Coronary artery (tissue), 2 donors: ENCODE measurements around the gene VPS35L.

Source experiments
- DNase-seq: peaks from one replicate; pipeline ENCODE4 v3.0.0-alpha.2; 2017; ENCODE audit warnings: low spot score
- H3K27ac ChIP-seq, 2 donors: fragments of 200-600 bp; sonication (generic); one replicate each; pipeline ENCODE4 v1.5.1; 2016 to 2019
- H3K4me3 ChIP-seq: fragments of 200-600 bp; sonication (generic); 2 replicates; pipeline ENCODE4 v1.5.1; 2016; ENCODE audit warnings: mild to moderate bottlenecking, moderate library complexity
- TF ChIP-seq, protein P1 (sequence below): fragments of 200-600 bp; sonication (generic); IDR thresholded peaks from one replicate; pipeline ENCODE4 v1.5.1; 2019; ENCODE audit warnings: antibody characterized with exemption

The VPS35L gene

DNA sequence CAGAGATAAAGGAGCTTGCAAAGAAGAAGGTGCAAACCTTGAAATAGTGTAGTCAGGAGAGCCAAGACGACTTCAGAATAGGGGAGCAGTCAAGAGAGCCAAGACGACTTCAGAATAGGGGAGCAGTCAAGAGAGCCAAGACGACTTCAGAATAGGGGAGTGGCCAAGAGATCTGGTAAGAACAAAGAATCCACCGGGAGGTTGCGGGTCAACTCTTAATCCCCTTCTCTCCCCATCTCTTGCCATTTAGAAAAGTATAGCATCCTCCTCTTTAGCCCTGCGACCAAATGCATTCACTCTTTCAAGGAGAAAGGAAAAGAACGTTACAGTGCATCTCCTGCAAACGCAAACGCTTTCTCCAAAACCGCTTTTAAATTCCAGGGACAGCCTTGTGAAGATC lies 161.8 kb downstream of the VPS35L start:
- TF ChIP-seq, protein P1, sequence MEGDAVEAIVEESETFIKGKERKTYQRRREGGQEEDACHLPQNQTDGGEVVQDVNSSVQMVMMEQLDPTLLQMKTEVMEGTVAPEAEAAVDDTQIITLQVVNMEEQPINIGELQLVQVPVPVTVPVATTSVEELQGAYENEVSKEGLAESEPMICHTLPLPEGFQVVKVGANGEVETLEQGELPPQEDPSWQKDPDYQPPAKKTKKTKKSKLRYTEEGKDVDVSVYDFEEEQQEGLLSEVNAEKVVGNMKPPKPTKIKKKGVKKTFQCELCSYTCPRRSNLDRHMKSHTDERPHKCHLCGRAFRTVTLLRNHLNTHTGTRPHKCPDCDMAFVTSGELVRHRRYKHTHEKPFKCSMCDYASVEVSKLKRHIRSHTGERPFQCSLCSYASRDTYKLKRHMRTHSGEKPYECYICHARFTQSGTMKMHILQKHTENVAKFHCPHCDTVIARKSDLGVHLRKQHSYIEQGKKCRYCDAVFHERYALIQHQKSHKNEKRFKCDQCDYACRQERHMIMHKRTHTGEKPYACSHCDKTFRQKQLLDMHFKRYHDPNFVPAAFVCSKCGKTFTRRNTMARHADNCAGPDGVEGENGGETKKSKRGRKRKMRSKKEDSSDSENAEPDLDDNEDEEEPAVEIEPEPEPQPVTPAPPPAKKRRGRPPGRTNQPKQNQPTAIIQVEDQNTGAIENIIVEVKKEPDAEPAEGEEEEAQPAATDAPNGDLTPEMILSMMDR: no peak
- Histone ChIP-seq H3K4me3 (peak overlapping the region; percentile 91), H3K27ac (peak overlapping the region; percentile 36 to 88)
- no peak for DNase-seq

DNA sequence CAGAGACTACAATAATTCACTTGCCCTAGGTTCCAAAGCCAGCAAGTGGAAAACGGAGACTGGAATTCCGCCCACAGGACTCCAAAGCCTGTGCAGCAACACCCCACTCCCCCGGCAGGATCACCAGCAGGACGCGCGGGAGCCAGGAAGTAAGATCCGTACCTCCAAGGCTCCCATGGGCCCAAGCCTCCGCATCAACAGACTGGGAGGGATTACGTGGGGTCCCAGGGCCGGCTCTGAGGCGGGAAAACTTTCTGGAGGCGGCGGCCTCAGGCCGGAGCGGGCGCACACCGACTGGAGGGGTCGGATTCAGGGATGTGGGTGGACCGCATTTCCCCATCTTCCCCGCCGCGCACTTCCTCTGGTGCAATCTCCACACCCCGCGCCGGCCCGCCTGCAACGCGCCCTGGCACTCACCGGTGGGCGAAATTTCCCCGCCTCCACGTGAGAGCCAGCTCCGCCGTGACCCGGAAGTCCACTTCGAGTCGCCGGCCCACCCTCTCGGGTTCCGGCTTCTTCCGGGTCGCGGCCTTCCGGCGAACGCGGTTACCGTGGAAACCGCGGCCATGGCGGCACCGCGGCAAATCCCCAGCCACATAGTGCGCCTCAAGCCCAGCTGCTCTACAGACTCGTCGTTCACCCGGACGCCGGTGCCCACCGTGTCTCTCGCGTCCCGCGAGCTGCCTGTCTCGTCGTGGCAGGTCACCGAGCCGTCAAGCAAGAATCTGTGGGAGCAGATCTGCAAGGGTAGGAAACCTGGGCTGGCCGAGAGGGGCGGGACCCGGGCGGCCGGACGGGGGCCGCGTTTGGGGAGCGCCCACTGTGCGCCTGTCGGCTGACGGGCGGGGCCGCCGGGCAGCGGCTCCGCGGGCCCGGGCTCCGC lies 162.5 kb downstream of the VPS35L start, which contains the start of the genes IQCK and KNOP1:
TSS of gene IQCK (plus strand) at position 531 of the 883 bp plus-strand sequence. CDS start at position 567, 36 bp downstream.
TSS of gene KNOP1 (minus strand) at position 487 of the 883 bp plus-strand sequence. CDS start 3,192 bp downstream, outside the sequence.
- peak within 1 kb of the TSS; percentile 91 for H3K4me3 ChIP-seq
- peak; percentile 93 for DNase-seq
- peak within 1 kb of the TSS; percentile 36 to 88 for H3K27ac ChIP-seq
- TF ChIP-seq, protein P1: no peak

DNA sequence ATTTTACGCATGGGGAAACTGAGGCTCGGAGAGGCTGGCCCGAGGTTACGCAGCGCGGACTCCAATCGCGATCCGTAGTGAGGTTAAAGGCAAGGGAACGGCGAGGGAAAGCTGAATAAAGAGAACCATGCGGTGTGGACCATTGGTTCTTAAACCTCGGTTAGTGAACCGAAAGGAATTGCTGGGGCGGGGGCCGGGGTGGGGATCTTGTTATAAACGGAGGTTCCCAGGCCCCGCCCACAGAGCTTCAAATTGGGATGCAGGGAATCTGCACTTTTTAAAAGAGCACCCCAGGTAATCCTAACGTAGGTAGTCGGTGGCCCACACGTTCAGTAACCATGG lies 163.1 kb downstream of the VPS35L start:
- H3K4me3 ChIP-seq: peak overlapping the region; percentile 91
- TF ChIP-seq, protein P1: no peak
- H3K27ac ChIP-seq: peak overlapping the region; percentile 24 to 88
- no peak for DNase-seq

DNA sequence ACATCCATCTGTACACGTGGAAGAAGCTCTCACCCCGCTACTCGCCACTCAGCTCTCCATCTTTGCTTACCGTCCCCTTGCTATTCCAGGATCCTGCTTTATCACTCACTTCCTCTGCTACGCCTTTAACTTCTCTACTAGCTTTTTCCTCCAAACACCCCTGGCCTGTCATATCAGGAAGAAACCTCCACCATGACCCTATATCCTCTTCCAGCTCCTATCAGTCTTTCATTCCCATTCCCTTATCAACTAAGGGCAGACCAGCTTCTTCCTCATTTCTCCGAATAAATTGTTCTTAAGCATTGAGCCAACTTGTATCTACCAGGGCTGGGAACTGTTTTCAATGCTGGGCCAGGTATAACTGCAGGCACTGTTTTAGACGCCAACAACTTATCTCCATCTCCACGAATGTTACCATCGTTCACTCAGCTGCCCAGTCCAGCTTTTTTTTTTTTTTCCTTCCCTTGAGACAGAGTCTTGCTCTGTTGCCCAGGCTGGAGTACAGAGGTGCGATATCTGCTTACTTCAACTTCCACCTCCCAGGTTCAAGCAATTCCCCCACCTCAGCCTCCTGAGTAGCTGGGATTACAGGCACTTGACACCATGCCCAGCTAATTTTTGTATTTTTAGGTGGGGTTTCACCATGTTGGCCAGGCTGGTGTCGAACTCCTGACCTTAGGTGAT lies 166.9 kb downstream of the VPS35L start:
- DNase-seq: no peak
- no peak overlapping the region for H3K27ac ChIP-seq
- H3K4me3 ChIP-seq: no peak overlapping the region
- TF ChIP-seq, protein P1: no peak

DNA sequence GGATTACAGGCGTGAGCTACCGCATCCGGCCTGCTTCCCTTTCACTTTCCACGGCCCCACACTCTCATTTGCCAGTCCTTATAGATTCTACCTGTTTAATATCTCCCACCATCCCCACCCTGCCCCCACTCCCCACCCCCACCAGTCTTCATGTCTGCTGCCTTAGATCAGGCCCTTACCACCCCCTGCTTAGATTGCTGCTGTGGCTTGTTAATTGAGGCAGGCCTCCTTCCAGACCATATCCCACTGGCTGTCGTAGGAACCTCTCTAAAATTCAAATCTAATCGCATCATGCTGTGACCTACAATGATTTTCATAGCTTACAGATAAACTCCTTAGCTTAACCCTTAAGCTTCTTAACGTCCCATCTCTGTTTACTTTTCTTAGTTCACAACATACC lies 167.5 kb downstream of the VPS35L start:
- Histone ChIP-seq H3K27ac (no peak overlapping the region), H3K4me3 (no peak overlapping the region)
- DNase-seq: no peak
- TF ChIP-seq, protein P1: no peak

DNA sequence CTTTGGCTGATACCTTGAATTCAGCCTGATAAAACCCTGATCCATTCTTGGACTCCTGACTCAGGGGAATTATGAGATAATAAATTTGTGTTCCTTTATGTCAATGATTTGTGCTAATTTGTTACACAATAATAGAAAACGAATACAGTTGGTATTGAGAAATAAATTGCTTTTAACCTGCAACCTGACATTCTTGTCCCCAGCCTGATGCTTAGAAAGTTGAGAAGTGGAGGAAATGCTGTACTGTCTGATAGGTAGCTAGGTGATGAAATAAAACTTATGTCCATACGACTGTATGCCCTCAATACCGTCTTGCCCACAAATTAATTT lies 173.1 kb downstream of the VPS35L start:
- Histone ChIP-seq H3K27ac (no peak overlapping the region), H3K4me3 (no peak overlapping the region)
- no peak for DNase-seq
- TF ChIP-seq, protein P1: no peak
